ENCODE measurements around the gene PDE6B. TPM values are rescaled to one million over a fixed set of nuclear protein-coding genes. Genes with fewer than 3 reads are reported as not detected.
A peak's percentile ranks its signal among the peaks of the same experiment; 100 is the strongest.

Gene PDE6B
- 0.21 TPM for polyA plus RNA-seq (2012; ENCODE audit: insufficient read length, low read depth)

GRCh38 chr4:624705-625590, at the start of gene PDE6B:
Gene PDE6B, plus strand, starts transcription at chr4:625573. Its CDS starts 54 bp downstream, at chr4:625627.
- no peak for TF ChIP-seq REST (IDR thresholded peaks at IDR 0.05; ENCODE audit: insufficient read depth in 1 of 2, low read depth in 2 of 2, low read length in 2 of 2)
- no peak for TF ChIP-seq FOXP2 (optimal IDR thresholded peaks at IDR 0.05; ENCODE audit: borderline replicate concordance, extremely low read depth, extremely low read length, insufficient read depth)
- no peak for TF ChIP-seq TAF1 (IDR thresholded peaks at IDR 0.05; ENCODE audit: borderline replicate concordance, insufficient read depth, low read length)
- TF ChIP-seq SIN3A (IDR thresholded peaks at IDR 0.05; ENCODE audit: borderline replicate concordance, insufficient read depth, low read length): no peak
- TF ChIP-seq POLR2AphosphoS5 (IDR thresholded peaks at IDR 0.05; ENCODE audit: low read depth, low read length): no peak

GRCh38 chr4:576245-576821, 49.0 kb upstream of the PDE6B start, which contains the start of gene TMEM271:
Gene TMEM271, minus strand, starts transcription at chr4:576295. Its CDS starts 233 bp downstream, at chr4:576062.
- TF ChIP-seq POLR2AphosphoS5 (IDR thresholded peaks at IDR 0.05; ENCODE audit: low read depth, low read length) (no peak), TAF1 (IDR thresholded peaks at IDR 0.05; ENCODE audit: borderline replicate concordance, insufficient read depth, low read length) (no peak), SIN3A (IDR thresholded peaks at IDR 0.05; ENCODE audit: borderline replicate concordance, insufficient read depth, low read length) (no peak), REST (IDR thresholded peaks at IDR 0.05; ENCODE audit: insufficient read depth in 1 of 2, low read depth in 2 of 2, low read length in 2 of 2) (no peak), FOXP2 (optimal IDR thresholded peaks at IDR 0.05; ENCODE audit: borderline replicate concordance, extremely low read depth, extremely low read length, insufficient read depth) (no peak)

- TF ChIP-seq REST (IDR thresholded peaks at IDR 0.05; ENCODE audit: insufficient read depth in 1 of 2, low read depth in 2 of 2, low read length in 2 of 2) (0 out of 4 replicates have a peak, but pooled peaks of 1 of the 2 experiments have one; percentile 19), POLR2AphosphoS5 (IDR thresholded peaks at IDR 0.05; ENCODE audit: low read depth, low read length) (no peak), SIN3A (IDR thresholded peaks at IDR 0.05; ENCODE audit: borderline replicate concordance, insufficient read depth, low read length) (no peak), TAF1 (IDR thresholded peaks at IDR 0.05; ENCODE audit: borderline replicate concordance, insufficient read depth, low read length) (peak; percentile 52; the same call in 1 of the 2 replicates), FOXP2 (optimal IDR thresholded peaks at IDR 0.05; ENCODE audit: borderline replicate concordance, extremely low read depth, extremely low read length, insufficient read depth) (no peak)
These were observed 48.3 kb upstream of the PDE6B start for GRCh38 chr4:576991-577498.

GRCh38 chr4:577499-578450, 47.6 kb upstream of the PDE6B start:
- TF ChIP-seq TAF1 (IDR thresholded peaks at IDR 0.05; ENCODE audit: borderline replicate concordance, insufficient read depth, low read length) (no peak), REST (IDR thresholded peaks at IDR 0.05; ENCODE audit: insufficient read depth in 1 of 2, low read depth in 2 of 2, low read length in 2 of 2) (peak in 1 of 2 experiments; percentile 35; a peak in 1 of 4 replicates)
